IMR-90 (cell line): ENCODE data around the gene LAMTOR4. TPM values are rescaled to one million over a fixed set of nuclear protein-coding genes. Genes with fewer than 3 reads are reported as not detected.

Source experiments
- ATAC-seq: fragments of 200-7000 bp; cut with Tn5 transposase; 2 replicates; pipeline ENCODE4 v1.9.1; 2020; ENCODE audit warnings: low read depth, mild to moderate bottlenecking, moderate library complexity
- BruUV-seq: library from RNA; stranded (reverse); fragments of 400-500 nt; replicated peaks from 2 replicates; lab custom pipeline; 2021; lab: Mats Ljungman, UMichigan
- CTCF ChIA-PET: fragments of 300-600 bp; formaldehyde crosslinking; extraction: SDS; loops from one replicate; lab custom pipeline; 2021; ENCODE audit warnings: antibody characterized with exemption; lab: Yijun Ruan, JAX
- POLR2A ChIA-PET: fragments of 300-600 bp; sonication (Branson Sonifier 250); formaldehyde crosslinking; loops from one replicate; lab custom pipeline; 2022; ENCODE audit warnings: antibody characterized with exemption; ENCODE audit not compliant: unreplicated experiment; lab: Charles Lee
- DNase-seq: peaks from one replicate; pipeline ENCODE4 v3.0.0; 2013
- H2AFZ ChIP-seq: replicated peaks from 2 replicates; pipeline ENCODE3; 2013; ENCODE audit warnings: low read length, mild to moderate bottlenecking; ENCODE audit not compliant: poor library complexity
- H2AK5ac ChIP-seq: 2 replicates; pipeline ENCODE4 v1.6.1; 2013; ENCODE audit warnings: low read depth, low read length, inconsistent platforms
- H2AK9ac ChIP-seq: replicated peaks from 2 replicates; pipeline ENCODE3; 2013; ENCODE audit warnings: mild to moderate bottlenecking, low read depth, low read length, moderate library complexity; ENCODE audit not compliant: poor library complexity
- H2BK120ac ChIP-seq: 2 replicates; pipeline ENCODE4 v1.6.1; 2013; ENCODE audit warnings: low read depth, low read length, inconsistent platforms
- H2BK15ac ChIP-seq: 3 replicates; pipeline ENCODE4 v1.6.1; 2013; ENCODE audit warnings: low read depth, low read length, inconsistent platforms
- H2BK20ac ChIP-seq: 2 replicates; pipeline ENCODE4 v1.6.1; 2013; ENCODE audit warnings: low read depth, mild to moderate bottlenecking, inconsistent platforms, low read length, moderate library complexity
- H2BK5ac ChIP-seq: 2 replicates; pipeline ENCODE4 v1.6.1; 2013; ENCODE audit warnings: mild to moderate bottlenecking, low read depth, low read length, inconsistent platforms; ENCODE audit not compliant: poor library complexity, severe bottlenecking
- H3K14ac ChIP-seq: replicated peaks from 2 replicates; pipeline ENCODE4 v1.6.1; 2013; ENCODE audit warnings: low read depth, low read length, inconsistent platforms
- H3K18ac ChIP-seq: 2 replicates; pipeline ENCODE4 v1.6.1; 2013; ENCODE audit warnings: low read depth, low read length, control low read depth
- H3K23ac ChIP-seq: 2 replicates; pipeline ENCODE4 v1.6.1; 2013; ENCODE audit warnings: low read depth, low read length, inconsistent platforms
- H3K27ac ChIP-seq: 2 replicates; pipeline ENCODE4 v1.5.1; 2013; ENCODE audit warnings: mild to moderate bottlenecking, control low read depth, low read length; ENCODE audit not compliant: insufficient read depth
- H3K27me3 ChIP-seq: 2 replicates; pipeline ENCODE4 v1.6.1; 2013; ENCODE audit warnings: low read length; ENCODE audit not compliant: control insufficient read depth, insufficient read depth
- H3K36me3 ChIP-seq: 2 replicates; pipeline ENCODE4 v1.6.1; 2013; ENCODE audit warnings: low read length, mixed read lengths; ENCODE audit not compliant: control insufficient read depth, insufficient read depth
- H3K4ac ChIP-seq: 2 replicates; pipeline ENCODE4 v1.6.1; 2013; ENCODE audit warnings: low read depth, low read length, inconsistent platforms
- H3K4me1 ChIP-seq: 2 replicates; pipeline ENCODE4 v1.6.1; 2013; ENCODE audit warnings: low read length, mixed read lengths; ENCODE audit not compliant: control insufficient read depth, insufficient read depth
- H3K4me2 ChIP-seq: 2 replicates; pipeline ENCODE4 v1.6.1; 2013; ENCODE audit warnings: low read depth, mild to moderate bottlenecking, control low read depth, low read length, moderate library complexity
- H3K4me3 ChIP-seq: 2 replicates; pipeline ENCODE4 v1.5.1; 2013; ENCODE audit warnings: low read depth, mild to moderate bottlenecking, control low read depth, low read length, moderate library complexity; ENCODE audit not compliant: insufficient read depth
- H3K56ac ChIP-seq: 2 replicates; pipeline ENCODE4 v1.6.1; 2013; ENCODE audit warnings: low read length, inconsistent platforms; ENCODE audit not compliant: insufficient read depth; ENCODE audit errors: extremely low read depth
- H3K79me1 ChIP-seq, 2 experiments: 2 replicates each; pipeline ENCODE4 v1.6.1; 2013; ENCODE audit warnings: low read length in 2 of 2, inconsistent platforms in 1 of 2, low read depth in 1 of 2
- H3K9ac ChIP-seq: 2 replicates; pipeline ENCODE4 v1.6.1; 2013; ENCODE audit warnings: low read depth, low read length, control low read depth
- H3K9me1 ChIP-seq: 2 replicates; pipeline ENCODE4 v1.6.1; 2013; ENCODE audit warnings: low read length, inconsistent platforms; ENCODE audit not compliant: insufficient read depth
- H3K9me3 ChIP-seq: 2 replicates; pipeline ENCODE4 v1.6.1; 2013; ENCODE audit warnings: low read length; ENCODE audit not compliant: control insufficient read depth, insufficient read depth
- H4K20me1 ChIP-seq: 2 replicates; pipeline ENCODE4 v1.6.1; 2013; ENCODE audit warnings: low read length, inconsistent platforms; ENCODE audit not compliant: insufficient read depth
- H4K5ac ChIP-seq: 2 replicates; pipeline ENCODE4 v1.6.1; 2013; ENCODE audit warnings: mild to moderate bottlenecking, low read depth, low read length, control low read depth
- H4K8ac ChIP-seq, 2 experiments: 2 replicates each; pipeline ENCODE4 v1.6.1; 2013; ENCODE audit warnings: low read depth in 2 of 2, low read length in 2 of 2, control low read depth in 1 of 2, inconsistent platforms in 1 of 2
- H4K91ac ChIP-seq: 2 replicates; pipeline ENCODE4 v1.6.1; 2013; ENCODE audit warnings: low read depth, low read length, inconsistent platforms; ENCODE audit not compliant: insufficient read depth
- BHLHE40 ChIP-seq: fragments of 150-350 bp; IDR thresholded peaks from 2 replicates; pipeline ENCODE4 v1.6.1; 2016; ENCODE audit warnings: mild to moderate bottlenecking, low read depth, low read length
- CEBPB ChIP-seq: IDR thresholded peaks from 2 replicates; pipeline ENCODE4 v1.6.1; 2012; ENCODE audit warnings: low read depth, low read length, improper control_type of control experiment
- CHD1 ChIP-seq: IDR thresholded peaks from 2 replicates; pipeline ENCODE4 v1.6.1; 2012; ENCODE audit warnings: low read depth, low read length, improper control_type of control experiment
- FOS ChIP-seq: fragments of 150-350 bp; IDR thresholded peaks from 2 replicates; pipeline ENCODE4 v1.6.1; 2016; ENCODE audit warnings: low read depth, low read length
- MAFK ChIP-seq: IDR thresholded peaks from 2 replicates; pipeline ENCODE4 v1.6.1; 2012; ENCODE audit warnings: low read depth, low read length, improper control_type of control experiment
- MAZ ChIP-seq: IDR thresholded peaks from 2 replicates; pipeline ENCODE4 v1.6.1; 2012; ENCODE audit warnings: low read depth, mild to moderate bottlenecking, low read length, improper control_type of control experiment, moderate library complexity, borderline replicate concordance
- MXI1 ChIP-seq: IDR thresholded peaks from 2 replicates; pipeline ENCODE4 v1.6.1; 2012; ENCODE audit warnings: low read depth, mild to moderate bottlenecking, low read length, moderate library complexity, borderline replicate concordance
- NFE2L2 ChIP-seq: fragments of 150-350 bp; IDR thresholded peaks from 2 replicates; pipeline ENCODE4 v1.6.1; 2016; ENCODE audit warnings: low read depth, mild to moderate bottlenecking, low read length
- POLR2A ChIP-seq: IDR thresholded peaks from 2 replicates; pipeline ENCODE4 v1.6.1; 2012; ENCODE audit warnings: mild to moderate bottlenecking, low read depth, low read length
- RAD21 ChIP-seq: IDR thresholded peaks from 2 replicates; pipeline ENCODE4 v1.6.1; 2012; ENCODE audit warnings: low read length, improper control_type of control experiment
- RCOR1 ChIP-seq: IDR thresholded peaks from 2 replicates; pipeline ENCODE4 v1.6.1; 2012; ENCODE audit warnings: mild to moderate bottlenecking, low read length, improper control_type of control experiment; ENCODE audit not compliant: insufficient replicate concordance
- RFX5 ChIP-seq: IDR thresholded peaks from 2 replicates; pipeline ENCODE4 v1.8.0; 2012; ENCODE audit warnings: low read depth, mild to moderate bottlenecking, low read length, moderate library complexity
- SMC3 ChIP-seq: fragments of 150-350 bp; IDR thresholded peaks from 2 replicates; pipeline ENCODE4 v1.6.1; 2016; ENCODE audit warnings: low read depth, mild to moderate bottlenecking, antibody characterized with exemption, low read length, moderate library complexity
- WGBS, 2 experiments: methylation state at CpG; one replicate each; pipeline versions ENCODE4 v1.1.5 to v1.1.7; 2013; ENCODE audit warnings: missing lambda C conversion rate in 2 of 2; ENCODE audit not compliant: insufficient read length in 1 of 2; ENCODE audit errors: extremely low coverage in 2 of 2; 5-methylcytosine and 5-hydroxymethylcytosine counted together
- dilution Hi-C: fragments of 300-500 bp; cut with HindIII; formaldehyde crosslinking; loops from one replicate; pipeline ENCODE4 v1.14.3; 2018; ENCODE audit warnings: low sequenced_read_pairs; ENCODE audit not compliant: unreplicated experiment
- in situ Hi-C: fragments of 300-500 bp; cut with MboI; formaldehyde crosslinking; loops from 3 replicates; pipeline ENCODE4 v1.14.3; 2019; ENCODE audit warnings: low sequenced_read_pairs, inconsistent platforms, mixed read lengths
- intact Hi-C: fragments of 100-400 bp; cut with micrococcal nuclease; formaldehyde crosslinking; loops from 2 replicates; pipeline ENCODE4 v1.10.0; 2022
- polyA plus RNA-seq, 3 experiments: library from polyadenylated mRNA; depleted of rRNA; stranded (reverse); fragments of >200 nt; gene quantifications; 2 replicates each; pipeline ENCODE4 v1.2.3, GENCODE V29; 2012; ENCODE audit warnings: low replicate concordance in 1 of 3
- total RNA-seq: library from RNA; depleted of rRNA; stranded (reverse); fragments of >200 nt; gene quantifications from 2 replicates; pipeline ENCODE4 v1.2.3, GENCODE V29; 2012
- TF ChIP-seq, protein P1 (sequence below): conservative IDR thresholded peaks from 2 replicates; pipeline ENCODE4 v1.5.1; 2012; ENCODE audit warnings: mild to moderate bottlenecking, low read depth, low read length, improper control_type of control experiment
- TF ChIP-seq, protein P2 (sequence below): fragments of 150-350 bp; IDR thresholded peaks from 2 replicates; pipeline ENCODE4 v1.6.1; 2016; ENCODE audit warnings: low read depth, mild to moderate bottlenecking, low read length, moderate library complexity, borderline replicate concordance

Gene LAMTOR4
- total and polyA plus RNA-seq, 2 of the 4 experiments (the other 2 are of a cell fraction): 134 to 268 TPM

DNA sequence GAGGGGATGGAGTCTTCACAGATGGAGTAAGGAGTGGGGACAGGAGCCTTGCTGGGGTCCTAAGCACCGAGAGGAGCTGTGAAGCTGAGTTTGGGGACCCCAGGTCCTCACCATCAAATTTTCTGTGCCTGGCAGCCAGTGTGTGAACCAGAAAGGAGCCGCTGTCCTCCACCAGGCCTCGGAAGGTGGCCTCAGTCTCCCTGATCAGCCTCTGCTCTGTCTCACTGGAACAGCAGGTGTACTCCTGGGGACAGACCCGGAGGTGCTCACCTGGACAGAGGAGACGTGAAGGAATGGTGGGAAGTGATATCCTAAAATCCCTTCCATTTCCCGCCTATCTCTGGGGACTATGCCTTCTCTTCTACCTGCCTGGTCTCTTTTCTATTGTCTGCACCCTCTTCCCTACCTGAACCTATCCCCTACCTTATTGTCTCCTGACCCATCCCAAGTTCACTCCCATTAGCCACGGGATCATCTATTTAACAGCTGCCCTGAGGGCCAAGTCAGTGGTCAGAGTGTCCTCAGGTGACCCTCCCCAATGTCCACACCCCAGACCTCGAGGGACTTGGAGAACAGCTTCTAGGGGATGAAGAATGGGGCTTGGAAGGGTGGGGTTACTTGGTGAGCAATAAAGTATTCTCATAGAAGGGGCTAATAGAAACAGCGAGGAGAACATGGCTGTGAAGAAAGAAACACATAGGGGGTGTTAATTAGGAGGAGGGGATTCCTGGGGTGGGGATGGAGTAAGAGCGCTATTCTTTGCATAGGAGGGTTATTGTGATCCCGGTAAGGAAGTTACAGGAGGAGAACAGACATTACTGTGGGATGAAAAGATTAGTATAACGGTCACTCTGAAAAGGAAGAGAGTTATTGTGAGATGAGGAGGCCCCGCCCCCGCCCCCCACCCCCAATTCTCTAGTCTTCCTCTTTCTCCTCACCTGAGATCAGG is 27.7 kb downstream of the LAMTOR4 start:
- Histone ChIP-seq H3K27ac (no peak overlapping the region; the same call in 1 of the 2 replicates), H3K4me3 (peak overlapping the region; percentile 69), H4K5ac (no peak overlapping the region), H4K8ac (no peak overlapping the region), H3K4ac (peak overlapping the region; percentile 64), H3K18ac (no peak overlapping the region), H3K14ac (no peak overlapping the region), H3K9me1 (0 out of 2 replicates have a peak, but pooled peaks cover 2% of the 10 kb centered on the region), H3K36me3 (peaks cover 13% of the 10 kb centered on the region), H3K23ac (0 out of 2 replicates have a peak overlapping the region, but pooled peaks have one; percentile 18), H3K9me3 (no peaks in the 10 kb centered on the region), H3K4me1 (peaks cover 5% of the 10 kb centered on the region), H3K4me2 (peak overlapping the region; percentile 61), H2AK5ac (no peak overlapping the region), H4K20me1 (no peaks in the 10 kb centered on the region), H3K79me1 (peaks cover 16 to 22% of the 10 kb centered on the region in 2 experiments), H2BK120ac (no peak overlapping the region), H4K91ac (no peak overlapping the region), H3K56ac (peak overlapping the region; percentile 74; the same call in 1 of the 2 replicates), H2AK9ac (peak overlapping the region; percentile 88), H3K9ac (peak overlapping the region; percentile 68), H2BK5ac (no peak overlapping the region), H3K27me3 (no peaks in the 10 kb centered on the region), H2AFZ (peak overlapping the region; percentile 96), H2BK20ac (no peak overlapping the region), H2BK15ac (no peak overlapping the region)
- no TSS peak for BruUV-seq
- ChIA-PET CTCF (interaction anchor here (1.3 kb wide), 1 partner anchor 8 kb away, joined by 5 read pairs; the partner anchor contains the start of gene GAL3ST4), POLR2A (interaction anchor here (0.9 kb wide), 1 partner anchor 8 kb away, joined by 4 read pairs; the partner anchor contains the start of gene GAL3ST4)
- WGBS, 2 experiments: 0% methylated on average over 1 of the region's 14 CpGs; no CpG with 5 or more reads in 1 of the 2 experiments
- intact Hi-C loops (no loop called here), dilution Hi-C loops (no loop called here), in situ Hi-C loops (no loop called here)
- DNase-seq: no peak
- no peak for ATAC-seq
- TF ChIP-seq CHD1: no peak
- no peak for TF ChIP-seq NFE2L2
- no peak for TF ChIP-seq POLR2A
- TF ChIP-seq FOS: no peak
- TF ChIP-seq, protein P1, sequence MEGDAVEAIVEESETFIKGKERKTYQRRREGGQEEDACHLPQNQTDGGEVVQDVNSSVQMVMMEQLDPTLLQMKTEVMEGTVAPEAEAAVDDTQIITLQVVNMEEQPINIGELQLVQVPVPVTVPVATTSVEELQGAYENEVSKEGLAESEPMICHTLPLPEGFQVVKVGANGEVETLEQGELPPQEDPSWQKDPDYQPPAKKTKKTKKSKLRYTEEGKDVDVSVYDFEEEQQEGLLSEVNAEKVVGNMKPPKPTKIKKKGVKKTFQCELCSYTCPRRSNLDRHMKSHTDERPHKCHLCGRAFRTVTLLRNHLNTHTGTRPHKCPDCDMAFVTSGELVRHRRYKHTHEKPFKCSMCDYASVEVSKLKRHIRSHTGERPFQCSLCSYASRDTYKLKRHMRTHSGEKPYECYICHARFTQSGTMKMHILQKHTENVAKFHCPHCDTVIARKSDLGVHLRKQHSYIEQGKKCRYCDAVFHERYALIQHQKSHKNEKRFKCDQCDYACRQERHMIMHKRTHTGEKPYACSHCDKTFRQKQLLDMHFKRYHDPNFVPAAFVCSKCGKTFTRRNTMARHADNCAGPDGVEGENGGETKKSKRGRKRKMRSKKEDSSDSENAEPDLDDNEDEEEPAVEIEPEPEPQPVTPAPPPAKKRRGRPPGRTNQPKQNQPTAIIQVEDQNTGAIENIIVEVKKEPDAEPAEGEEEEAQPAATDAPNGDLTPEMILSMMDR: no peak
- TF ChIP-seq CEBPB: no peak
- no peak for TF ChIP-seq BHLHE40
- no peak for TF ChIP-seq MAFK
- no peak for TF ChIP-seq RAD21
- no peak for TF ChIP-seq MXI1
- no peak for TF ChIP-seq RCOR1
- TF ChIP-seq, protein P2, sequence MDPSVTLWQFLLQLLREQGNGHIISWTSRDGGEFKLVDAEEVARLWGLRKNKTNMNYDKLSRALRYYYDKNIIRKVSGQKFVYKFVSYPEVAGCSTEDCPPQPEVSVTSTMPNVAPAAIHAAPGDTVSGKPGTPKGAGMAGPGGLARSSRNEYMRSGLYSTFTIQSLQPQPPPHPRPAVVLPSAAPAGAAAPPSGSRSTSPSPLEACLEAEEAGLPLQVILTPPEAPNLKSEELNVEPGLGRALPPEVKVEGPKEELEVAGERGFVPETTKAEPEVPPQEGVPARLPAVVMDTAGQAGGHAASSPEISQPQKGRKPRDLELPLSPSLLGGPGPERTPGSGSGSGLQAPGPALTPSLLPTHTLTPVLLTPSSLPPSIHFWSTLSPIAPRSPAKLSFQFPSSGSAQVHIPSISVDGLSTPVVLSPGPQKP: no peak
- TF ChIP-seq RFX5: no peak
- no peak for TF ChIP-seq MAZ
- TF ChIP-seq SMC3: no peak
